ENCODE results near the gene SBF1.
"Not testable (repeated sequence)": the region's sequence is repeated elsewhere in the genome, so short reads cannot be mapped to it uniquely, and the experiment has no call there.

SBF1 gene

DNA sequence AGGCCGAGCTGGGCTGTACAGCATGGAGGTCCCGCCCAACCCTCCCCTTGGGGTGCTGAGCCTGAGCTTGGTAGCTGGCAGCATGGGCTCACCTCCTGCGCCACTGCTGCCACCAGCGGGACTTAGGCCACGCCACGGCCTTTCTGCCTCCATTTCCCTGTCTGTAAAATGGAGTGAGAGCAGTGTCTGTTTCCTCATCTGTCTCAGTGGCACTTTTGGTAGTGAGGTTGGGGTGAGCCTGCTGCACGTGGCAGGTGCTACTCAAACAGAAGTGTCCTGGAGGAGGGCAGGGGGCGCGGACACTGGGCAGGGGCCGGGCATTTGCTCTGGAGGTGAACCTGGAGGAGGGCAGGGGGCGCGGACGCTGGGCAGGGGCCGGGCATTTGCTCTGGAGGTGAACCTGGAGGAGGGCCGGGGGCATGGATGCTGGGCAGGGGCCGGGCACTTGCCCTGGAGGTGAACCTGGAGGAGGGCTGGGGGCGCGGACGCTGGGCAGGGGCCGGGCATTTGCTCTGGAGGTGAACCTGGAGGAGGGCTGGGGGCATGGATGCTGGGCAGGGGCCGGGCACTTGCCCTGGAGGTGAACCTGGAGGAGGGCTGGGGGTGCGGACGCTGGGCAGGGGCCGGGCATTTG is 41.8 kb downstream of the SBF1 start:
- DNase-seq (ENCODE audit: low read depth, low spot score) = not testable (repeated sequence)

DNA sequence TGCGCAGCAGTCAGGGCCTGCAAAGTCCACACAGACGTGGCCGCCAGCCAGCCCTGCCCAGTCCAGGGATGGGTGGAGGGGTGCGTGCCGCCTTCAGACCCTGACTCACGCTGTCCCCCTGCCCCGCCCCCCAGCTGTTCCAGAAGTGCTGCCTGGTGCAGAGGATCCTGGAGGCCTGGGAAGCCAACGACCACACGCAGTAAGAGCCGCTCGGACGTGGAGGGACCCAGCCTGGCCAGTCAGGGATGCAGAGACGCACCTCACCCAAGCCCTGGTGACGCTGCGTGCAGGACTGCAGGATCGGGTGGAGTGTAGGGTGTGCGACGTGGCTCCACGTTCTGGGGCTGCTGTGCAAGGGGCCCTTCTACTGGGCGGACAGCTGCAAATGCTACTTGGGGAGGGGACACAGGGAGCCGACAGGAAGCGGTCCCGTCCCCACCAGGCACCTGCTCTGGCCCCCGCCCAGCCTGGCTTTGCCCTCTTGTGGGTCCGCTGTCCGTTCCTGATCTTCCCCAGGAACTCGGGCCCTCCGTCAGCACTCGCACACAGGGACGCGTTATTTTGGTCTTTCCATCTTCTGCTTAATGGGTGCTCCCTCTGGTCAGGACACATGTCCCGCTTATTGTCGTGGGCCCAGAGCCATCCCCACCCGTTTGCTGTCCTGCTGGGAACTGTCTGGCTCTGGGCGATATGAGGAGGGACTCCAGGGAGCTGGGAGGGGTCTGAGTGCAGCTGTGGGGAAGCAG is 42.5 kb downstream of the SBF1 start:
- no peak for DNase-seq (ENCODE audit: low read depth, low spot score)

DNA sequence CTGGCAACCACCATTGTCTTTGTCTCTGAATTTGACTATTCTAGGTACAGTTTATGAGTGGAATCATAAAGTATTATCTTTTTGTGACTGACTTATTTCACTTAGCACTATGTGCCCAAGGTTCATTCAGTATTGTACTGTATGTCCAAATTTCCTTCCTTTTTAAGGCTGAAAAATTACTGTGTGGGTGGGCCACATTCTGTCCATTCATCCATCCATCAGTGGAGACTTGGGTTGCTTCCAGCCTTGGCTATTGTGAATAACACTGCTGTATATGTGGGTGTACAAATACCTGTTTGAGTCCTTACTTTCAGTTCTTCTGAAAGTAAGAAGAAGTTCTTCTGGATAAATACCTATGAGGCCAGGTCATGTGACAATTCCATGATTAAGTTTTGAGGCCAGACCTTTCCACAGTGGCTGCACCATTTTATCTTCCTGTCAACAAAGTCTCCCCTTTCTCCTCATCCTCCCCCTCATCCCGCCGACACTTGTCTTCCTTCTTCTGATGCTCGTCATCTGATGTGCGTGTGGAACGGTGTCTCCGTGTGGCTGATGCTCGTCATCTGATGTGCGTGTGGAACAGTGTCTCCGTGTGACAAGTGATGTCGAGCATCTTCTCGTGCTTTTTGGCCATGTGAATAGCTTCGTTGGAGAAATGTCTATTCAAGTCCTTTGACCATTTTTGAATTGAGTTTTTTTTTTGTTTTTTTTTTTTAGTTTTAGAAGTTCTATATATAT is 49.5 kb downstream of the SBF1 start:
- no peak for DNase-seq (ENCODE audit: low read depth, low spot score)

GRCh38 chr22:50423956-50424355 is 50.9 kb downstream of the SBF1 start:
- no peak for DNase-seq (ENCODE audit: low read depth, low spot score)

DNA sequence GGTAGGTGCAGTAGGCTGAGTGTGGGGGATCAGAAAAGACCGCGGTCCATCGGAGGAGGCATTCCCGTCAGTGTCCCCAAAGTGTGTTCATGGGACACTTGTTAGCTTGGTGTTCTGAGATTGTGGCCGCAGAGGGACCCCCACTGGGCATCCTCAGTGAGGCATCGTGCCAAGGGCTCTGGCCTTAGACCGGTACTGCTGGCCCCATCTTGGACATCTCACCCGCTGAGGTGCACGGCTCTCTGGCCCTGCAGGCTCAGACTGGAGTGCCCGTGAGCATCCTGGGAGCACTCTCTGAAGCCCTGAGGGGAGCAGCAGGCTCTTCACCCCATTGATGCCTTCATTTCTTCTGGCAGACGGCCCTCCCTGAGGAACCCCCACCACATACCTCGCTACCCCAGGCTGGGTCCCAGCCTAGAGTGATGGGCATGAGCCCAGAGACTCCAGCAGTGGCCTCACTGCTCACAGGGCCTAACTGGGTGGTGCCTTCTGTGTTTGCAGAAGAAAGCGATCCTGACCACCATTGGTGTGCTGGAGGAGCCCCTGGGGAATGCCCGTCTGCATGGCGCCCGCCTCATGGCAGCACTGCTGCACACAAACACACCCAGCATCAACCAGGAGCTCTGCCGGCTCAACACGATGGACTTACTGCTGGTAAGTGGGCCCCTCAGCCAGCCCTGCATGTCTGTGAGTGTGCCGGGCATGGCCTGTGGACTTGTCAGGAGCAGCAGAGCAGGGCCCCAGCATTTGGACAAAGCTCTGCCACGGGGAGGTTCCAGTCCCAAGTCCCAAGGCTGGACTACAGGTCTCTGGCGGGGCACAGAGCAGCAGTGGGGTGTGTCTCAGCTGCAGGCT is 51.6 kb downstream of the SBF1 start:
- DNase-seq (ENCODE audit: low read depth, low spot score) = no peak

DNA sequence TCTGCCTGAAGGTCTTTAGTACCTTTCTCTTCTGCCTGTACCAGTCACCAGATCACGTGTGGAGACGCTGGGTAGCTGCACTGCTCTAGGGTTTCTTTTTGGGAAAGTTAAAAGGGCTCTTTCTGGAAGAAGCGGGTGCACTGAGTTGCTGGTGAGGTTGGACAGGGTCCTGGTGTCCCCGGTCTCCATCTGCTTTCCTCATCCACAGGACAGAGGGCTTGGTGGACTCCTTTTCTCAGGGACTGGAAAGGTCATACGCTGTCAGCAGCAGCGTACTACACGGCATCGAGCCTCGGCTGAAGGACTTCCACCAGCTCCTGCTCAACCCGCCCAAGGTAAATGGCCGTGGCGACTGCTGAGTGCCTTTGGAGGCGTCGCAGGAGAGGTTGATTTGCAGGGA is 52.8 kb downstream of the SBF1 start:
- DNase-seq (ENCODE audit: low read depth, low spot score) = no peak

DNA sequence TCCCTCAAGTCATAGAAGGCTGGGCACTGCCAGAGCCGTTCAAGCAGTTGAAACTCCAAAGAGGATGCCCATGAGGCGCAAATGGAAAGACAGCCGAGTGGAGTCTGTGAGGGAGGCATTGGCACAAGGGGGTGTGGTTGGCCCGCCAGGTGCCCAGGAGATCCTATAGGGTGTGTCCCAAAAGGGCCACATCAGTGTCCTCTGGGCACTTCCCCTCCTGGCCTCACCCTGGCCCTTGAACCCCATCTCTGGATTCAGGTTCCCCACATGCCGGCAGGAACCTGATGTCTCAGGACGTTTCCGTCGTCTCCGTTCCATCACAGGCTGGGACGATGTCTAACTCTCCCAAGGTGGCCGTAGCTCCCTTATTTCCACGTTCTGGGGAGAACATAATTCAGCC is 54.3 kb downstream of the SBF1 start:
- no peak for DNase-seq (ENCODE audit: low read depth, low spot score)

DNA sequence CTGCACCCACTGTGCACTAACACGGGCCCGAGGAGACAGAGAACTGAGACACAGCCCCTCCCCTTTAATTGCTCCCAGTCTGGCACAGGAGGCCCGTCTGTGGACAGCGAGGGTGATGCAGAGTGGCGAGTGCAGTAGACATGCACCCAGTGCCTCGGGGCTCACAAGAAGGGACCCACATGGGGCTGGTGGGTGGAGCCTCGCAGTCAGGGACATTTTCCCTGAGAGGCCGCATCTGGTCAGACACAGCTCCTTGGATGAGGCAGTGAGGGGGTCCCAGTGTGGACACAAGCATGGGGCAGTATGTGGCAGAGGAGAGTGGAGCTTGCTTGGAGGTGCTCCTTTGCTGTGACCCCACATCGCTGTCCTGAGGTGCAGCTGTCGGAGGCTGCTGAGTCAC is 54.8 kb downstream of the SBF1 start:
- no peak for DNase-seq (ENCODE audit: low read depth, low spot score)

- DNase-seq (ENCODE audit: low read depth, low spot score) = no peak
These were observed 55.7 kb downstream of the SBF1 start for GRCh38 chr22:50419116-50419515.

DNA sequence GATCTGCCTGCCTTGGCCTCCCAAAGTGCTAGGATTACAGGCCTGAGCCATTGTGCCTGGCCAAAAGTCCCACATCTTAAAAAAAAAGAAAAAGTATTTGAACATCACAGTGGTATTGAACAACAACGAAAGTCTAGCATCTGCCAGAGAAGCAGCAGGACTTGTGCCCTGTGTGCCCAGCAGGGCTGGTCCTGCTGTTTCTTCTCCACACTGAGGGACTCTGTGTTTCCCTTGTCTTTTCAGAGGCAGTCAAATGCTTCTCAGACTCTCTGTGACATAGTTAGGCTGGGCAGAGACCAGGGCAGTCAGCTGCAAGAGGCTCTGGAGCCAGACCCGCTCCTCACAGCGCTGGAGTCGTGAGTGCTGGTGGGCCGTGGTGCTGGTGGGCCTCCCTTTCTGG is 56.2 kb downstream of the SBF1 start:
- no peak for DNase-seq (ENCODE audit: low read depth, low spot score)

DNA sequence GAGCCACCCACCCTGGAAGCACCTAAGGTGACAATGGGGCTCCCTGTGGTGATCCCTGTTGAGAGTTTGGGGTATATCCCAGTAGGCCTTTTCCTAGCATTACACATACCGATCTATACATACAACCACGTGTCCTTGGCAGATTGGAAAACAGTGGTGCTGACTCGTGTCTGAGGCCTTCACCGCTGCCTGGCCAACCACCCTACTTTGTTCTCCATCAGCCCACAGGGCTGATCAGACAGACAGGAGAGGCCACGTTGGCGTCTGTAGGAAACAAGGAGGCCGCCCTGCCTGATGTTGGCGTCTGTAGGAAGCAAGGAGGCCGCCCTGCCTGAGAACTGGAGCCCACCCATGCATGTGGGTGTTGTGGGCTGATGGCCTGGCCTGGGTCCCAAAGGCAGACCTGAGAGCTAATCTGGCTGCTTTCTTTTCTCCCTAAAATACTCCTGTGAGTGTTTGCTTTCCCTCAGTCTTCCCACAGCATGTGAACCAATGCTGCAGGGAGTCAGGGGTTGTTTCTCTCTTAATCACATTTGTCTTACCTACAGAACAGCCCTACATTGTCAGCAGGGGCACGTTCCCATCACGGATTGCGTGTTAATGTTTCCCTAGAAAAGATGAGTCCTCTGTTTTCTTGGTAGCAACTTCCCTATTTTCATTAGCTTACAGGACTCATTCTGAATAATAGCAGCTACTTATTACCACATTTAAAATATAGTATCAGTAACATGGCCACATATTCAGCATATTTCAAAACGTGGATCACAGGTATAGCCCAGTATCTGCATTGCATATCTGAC is 57.2 kb downstream of the SBF1 start:
- no peak for DNase-seq (ENCODE audit: low read depth, low spot score)

DNA sequence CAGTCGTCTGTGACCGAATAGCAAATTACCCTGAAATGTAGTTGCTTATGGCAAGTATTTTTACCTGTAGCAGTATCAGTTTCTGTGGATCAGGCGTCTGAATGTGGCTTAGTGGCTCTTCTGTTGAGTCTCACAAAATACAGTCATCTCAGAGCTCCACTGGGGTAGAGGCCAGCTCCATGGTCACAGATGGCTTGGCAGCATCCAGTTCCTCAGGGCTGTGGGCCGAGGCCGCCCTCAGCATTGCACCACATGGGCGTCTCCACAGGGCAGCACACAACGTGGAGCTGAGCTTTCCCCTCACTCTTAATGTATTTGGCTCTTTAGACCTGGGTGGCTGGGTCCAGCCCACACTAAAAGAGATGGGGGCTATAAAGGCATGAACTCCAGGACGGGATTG is 57.8 kb downstream of the SBF1 start:
- no peak for DNase-seq (ENCODE audit: low read depth, low spot score)

DNA sequence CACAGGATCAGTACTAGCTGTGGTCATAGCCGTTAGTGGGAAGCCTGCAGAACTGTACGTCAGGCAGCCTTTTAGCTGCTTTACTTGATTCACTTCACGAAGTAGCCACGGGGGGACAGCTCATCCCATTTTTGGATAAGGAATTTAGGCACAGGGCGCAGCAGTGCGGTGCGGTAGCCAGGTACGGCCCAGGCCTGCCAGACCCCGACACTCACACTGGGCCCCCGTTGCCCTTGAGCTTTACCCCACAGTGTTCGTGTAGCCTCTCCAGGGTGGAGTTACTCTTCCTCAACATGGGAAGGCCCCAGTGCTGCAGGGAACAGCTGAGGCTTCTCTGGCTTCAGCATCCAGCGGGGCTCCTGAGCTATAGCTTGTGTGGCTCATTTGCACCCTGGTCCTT is 59.4 kb downstream of the SBF1 start:
- no peak for DNase-seq (ENCODE audit: low read depth, low spot score)

DNA sequence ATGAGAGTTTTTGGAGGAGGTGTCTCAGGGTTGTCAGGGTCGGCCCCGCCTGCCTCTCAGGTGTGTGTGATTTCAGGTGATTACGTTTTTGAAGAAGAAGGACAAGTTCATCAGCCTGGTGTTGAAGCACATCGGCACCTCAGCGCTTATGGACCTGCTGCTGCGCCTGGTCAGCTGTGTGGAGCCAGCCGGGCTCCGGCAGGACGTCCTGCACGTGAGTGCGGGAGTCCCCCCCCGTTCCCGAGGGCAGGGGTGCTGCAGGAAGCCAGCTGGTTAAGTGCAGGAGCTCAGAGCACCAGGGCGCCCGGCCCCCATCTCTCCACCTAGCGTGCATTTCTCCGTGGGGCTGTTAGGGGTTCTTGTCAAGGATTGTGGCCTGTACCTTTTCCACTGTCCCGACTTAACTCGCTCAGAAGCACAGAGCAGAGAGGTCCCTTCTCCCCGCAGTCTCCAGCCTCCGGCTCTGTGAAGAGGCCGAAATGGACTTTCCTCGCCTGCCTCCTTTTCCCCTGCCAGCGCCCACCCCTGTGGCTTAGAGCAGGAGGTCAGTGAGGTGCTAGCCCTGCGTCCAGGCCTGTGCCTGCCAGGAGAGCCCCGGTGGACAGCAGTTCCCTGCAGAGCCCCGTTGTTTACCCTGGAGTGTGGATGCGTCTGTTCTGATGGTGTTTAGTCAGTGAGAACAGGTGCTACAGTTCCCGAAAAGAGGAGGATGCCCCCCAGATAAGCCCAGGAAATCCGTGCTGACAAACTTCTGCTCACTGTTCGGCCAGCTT is 60.2 kb downstream of the SBF1 start:
- no peak for DNase-seq (ENCODE audit: low read depth, low spot score)

GRCh38 chr22:50408954-50409353 is 65.9 kb downstream of the SBF1 start:
- not testable (repeated sequence) for DNase-seq (ENCODE audit: low read depth, low spot score)

- DNase-seq (ENCODE audit: low read depth, low spot score) = no peak
These were observed 66.5 kb downstream of the SBF1 start for GRCh38 chr22:50408311-50408710.

DNA sequence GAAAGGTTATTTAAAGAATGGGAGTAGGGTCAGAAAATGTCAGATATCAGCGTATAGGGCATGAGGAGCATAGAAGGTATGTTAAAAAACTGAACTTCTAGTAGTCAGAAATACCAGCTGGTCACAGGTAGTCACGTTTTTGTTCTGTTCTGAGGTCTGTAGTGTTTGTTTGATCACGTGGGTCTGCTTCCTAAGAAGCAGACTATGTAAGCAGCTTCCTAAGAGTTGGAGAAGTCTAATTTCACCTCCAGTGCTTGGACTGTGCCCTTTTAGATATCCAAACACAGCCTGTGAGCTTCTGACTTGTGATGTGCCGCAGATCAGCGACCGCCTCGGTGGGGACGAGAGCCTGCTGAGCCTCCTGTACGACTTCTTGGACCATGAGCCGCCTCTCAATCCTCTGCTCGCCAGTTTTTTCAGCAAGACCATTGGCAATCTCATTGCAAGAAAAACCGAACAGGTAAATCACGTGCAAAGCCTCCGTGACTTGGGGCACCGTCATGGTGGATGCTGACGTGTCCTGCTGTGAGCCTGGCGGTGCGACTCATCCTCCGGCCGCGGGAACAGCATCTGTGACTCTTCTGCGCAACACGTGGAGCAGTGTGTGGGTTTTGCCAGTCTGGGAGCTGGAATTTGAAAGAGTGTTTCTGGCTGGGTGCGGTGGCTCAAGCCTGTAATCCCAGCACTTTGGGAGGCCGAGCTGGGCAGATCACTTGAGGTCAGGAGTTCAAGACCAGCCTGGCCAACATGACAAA is 68.2 kb downstream of the SBF1 start:
- DNase-seq (ENCODE audit: low read depth, low spot score) = no peak

GRCh38 chr22:50403701-50404101 is 71.1 kb downstream of the SBF1 start:
- no peak for DNase-seq (ENCODE audit: low read depth, low spot score)

- no peak for DNase-seq (ENCODE audit: low read depth, low spot score)
These were observed 72.9 kb downstream of the SBF1 start for GRCh38 chr22:50401907-50402306.

DNA sequence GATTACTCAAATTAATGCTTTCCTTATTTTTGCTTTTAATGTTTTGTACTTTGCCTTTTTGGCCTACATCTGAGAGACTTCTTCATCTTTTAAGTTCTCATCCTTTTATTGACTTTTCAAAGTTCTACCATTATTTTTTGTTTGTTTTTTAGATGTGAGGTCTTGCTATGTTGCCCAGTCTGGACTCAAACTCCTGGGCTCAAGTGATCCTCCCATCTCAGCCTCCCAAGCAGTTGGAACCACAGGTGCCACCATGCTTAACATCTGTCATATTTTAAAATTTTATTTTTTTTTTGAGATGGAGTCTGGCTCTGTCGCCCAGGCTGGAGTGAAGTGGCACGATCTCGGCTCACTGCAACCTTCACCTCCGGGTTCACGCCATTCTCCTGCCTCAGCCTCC is 73.9 kb downstream of the SBF1 start:
- DNase-seq (ENCODE audit: low read depth, low spot score) = no peak
